GM19395 (cell line): ENCODE data around the gene VPS36.
A peak's percentile ranks its signal among the peaks of the same experiment; 100 is the strongest.
"Not testable (repeated sequence)": the region's sequence is repeated elsewhere in the genome, so short reads cannot be mapped to it uniquely, and the experiment has no call there.

Experiments
- ATAC-seq: cut with Tn5 transposase; IDR thresholded peaks from one replicate; pipeline ENCODE4 v1.9.1; 2021; ENCODE audit warnings: mild to moderate bottlenecking, moderate library complexity; ENCODE audit not compliant: unreplicated experiment

The VPS36 gene

GRCh38 chr13:52446265-52446664 lies 4.2 kb downstream of the VPS36 start:
- ATAC-seq, result no peak

- ATAC-seq, result no peak
Measured at GRCh38 chr13:52432456-52432855, 18.0 kb downstream of the VPS36 start.

GRCh38 chr13:52428295-52428694 lies 22.1 kb downstream of the VPS36 start:
- ATAC-seq, result no peak

GRCh38 chr13:52421216-52421615 lies 29.2 kb downstream of the VPS36 start:
- no peak for ATAC-seq

GRCh38 chr13:52419080-52419479 lies 31.4 kb downstream of the VPS36 start:
- no peak for ATAC-seq

- no peak for ATAC-seq
Measured at GRCh38 chr13:52414963-52415362, 35.5 kb downstream of the VPS36 start.

- no peak for ATAC-seq
Measured at GRCh38 chr13:52414051-52414450, 36.4 kb downstream of the VPS36 start.

GRCh38 chr13:52412128-52412527 lies 38.3 kb downstream of the VPS36 start:
- no peak for ATAC-seq

GRCh38 chr13:52411629-52412028 lies 38.8 kb downstream of the VPS36 start:
- peak; percentile 89 for ATAC-seq

GRCh38 chr13:52408071-52408658 lies 42.3 kb downstream of the VPS36 start:
- ATAC-seq, result not testable (repeated sequence)

GRCh38 chr13:52407436-52407835 lies 43.0 kb downstream of the VPS36 start:
- ATAC-seq, result not testable (repeated sequence)

- ATAC-seq, result no peak
Measured at GRCh38 chr13:52406629-52407028, 43.8 kb downstream of the VPS36 start.

- peak; percentile 61 for ATAC-seq
Measured at GRCh38 chr13:52405767-52406494, 44.5 kb downstream of the VPS36 start, which contains the start of gene THSD1. THSD1 (minus strand) TSS chr13:52406172; CDS start chr13:52402600, 3,572 bp downstream.

GRCh38 chr13:52405369-52405766 lies 45.1 kb downstream of the VPS36 start:
- no peak for ATAC-seq

GRCh38 chr13:52399708-52400107 lies 50.7 kb downstream of the VPS36 start:
- ATAC-seq, result no peak

GRCh38 chr13:52399046-52399445 lies 51.4 kb downstream of the VPS36 start:
- ATAC-seq, result no peak

- ATAC-seq, result no peak
Measured at GRCh38 chr13:52395704-52396103, 54.7 kb downstream of the VPS36 start.

- ATAC-seq, result no peak
Measured at GRCh38 chr13:52394586-52394985, 55.8 kb downstream of the VPS36 start.

- ATAC-seq, result no peak
Measured at GRCh38 chr13:52393572-52394357, 56.7 kb downstream of the VPS36 start.

GRCh38 chr13:52387721-52388120 lies 62.7 kb downstream of the VPS36 start:
- ATAC-seq, result no peak

GRCh38 chr13:52385870-52386269 lies 64.6 kb downstream of the VPS36 start:
- ATAC-seq, result no peak

- no peak for ATAC-seq
Measured at GRCh38 chr13:52383366-52383765, 67.1 kb downstream of the VPS36 start.
